DMS114 treated with DMSO at 0.1 percent for 48 hours (cell line): ENCODE measurements around the gene CUL4B.
"Not testable (repeated sequence)": the region's sequence is repeated elsewhere in the genome, so short reads cannot be mapped to it uniquely, and the experiment has no call there.

Experiments
- DNase-seq: peaks from one replicate; lab custom pipeline; 2025; ENCODE audit not compliant: unreplicated experiment; lab: John Stamatoyannopoulos, UW

CUL4B gene

GRCh38 chrX:120560842-120561633 is at the start of gene CUL4B:
Gene CUL4B, minus strand, starts transcription at chrX:120560962. Its CDS starts 324 bp downstream, at chrX:120560638.
- peak; percentile 69 for DNase-seq

GRCh38 chrX:120604361-120604782 is 43.6 kb upstream of the CUL4B start:
- no peak for DNase-seq

- DNase-seq = peak; percentile 88
Measured at GRCh38 chrX:120603707-120604360, 43.1 kb upstream of the CUL4B start, which contains the start of gene MCTS1. Gene MCTS1, plus strand, starts transcription at chrX:120604101. Its CDS starts 136 bp downstream, at chrX:120604237.

- DNase-seq = no peak
Measured at GRCh38 chrX:120585702-120586101, 24.9 kb upstream of the CUL4B start.

- no peak for DNase-seq
Measured at GRCh38 chrX:120575379-120576114, 14.8 kb upstream of the CUL4B start.

GRCh38 chrX:120573806-120574205 is 13.0 kb upstream of the CUL4B start:
- DNase-seq = not testable (repeated sequence)

GRCh38 chrX:120570011-120570600 is 9.3 kb upstream of the CUL4B start:
- DNase-seq = no peak

GRCh38 chrX:120568609-120569008 is 7.8 kb upstream of the CUL4B start:
- DNase-seq = no peak

GRCh38 chrX:120568035-120568434 is 7.3 kb upstream of the CUL4B start:
- DNase-seq = no peak

- DNase-seq = no peak
Measured at GRCh38 chrX:120566817-120567216, 6.1 kb upstream of the CUL4B start.

GRCh38 chrX:120564925-120565324 is 4.2 kb upstream of the CUL4B start:
- no peak for DNase-seq

- no peak for DNase-seq
Measured at GRCh38 chrX:120562569-120562926, 1.8 kb upstream of the CUL4B start.

- DNase-seq = no peak
Measured at GRCh38 chrX:120561634-120562568, 1.1 kb upstream of the CUL4B start.

- DNase-seq = no peak
Measured at GRCh38 chrX:120560405-120560841, 339 bp downstream of the CUL4B start.

- no peak for DNase-seq
Measured at GRCh38 chrX:120559804-120560203, 958 bp downstream of the CUL4B start.

- no peak for DNase-seq
Measured at GRCh38 chrX:120556251-120556650, 4.5 kb downstream of the CUL4B start.

- DNase-seq = no peak
Measured at GRCh38 chrX:120549483-120550452, 11.0 kb downstream of the CUL4B start.

- no peak for DNase-seq
Measured at GRCh38 chrX:120536061-120536460, 24.7 kb downstream of the CUL4B start.
